Measurements from ENCODE around the gene USP32.

USP32 gene

GRCh38 chr17:60135951-60136666 is 255.8 kb downstream of the USP32 start:
- no peak for DNase-seq (ENCODE audit: low spot score)
- TF ChIP-seq, protein P1, sequence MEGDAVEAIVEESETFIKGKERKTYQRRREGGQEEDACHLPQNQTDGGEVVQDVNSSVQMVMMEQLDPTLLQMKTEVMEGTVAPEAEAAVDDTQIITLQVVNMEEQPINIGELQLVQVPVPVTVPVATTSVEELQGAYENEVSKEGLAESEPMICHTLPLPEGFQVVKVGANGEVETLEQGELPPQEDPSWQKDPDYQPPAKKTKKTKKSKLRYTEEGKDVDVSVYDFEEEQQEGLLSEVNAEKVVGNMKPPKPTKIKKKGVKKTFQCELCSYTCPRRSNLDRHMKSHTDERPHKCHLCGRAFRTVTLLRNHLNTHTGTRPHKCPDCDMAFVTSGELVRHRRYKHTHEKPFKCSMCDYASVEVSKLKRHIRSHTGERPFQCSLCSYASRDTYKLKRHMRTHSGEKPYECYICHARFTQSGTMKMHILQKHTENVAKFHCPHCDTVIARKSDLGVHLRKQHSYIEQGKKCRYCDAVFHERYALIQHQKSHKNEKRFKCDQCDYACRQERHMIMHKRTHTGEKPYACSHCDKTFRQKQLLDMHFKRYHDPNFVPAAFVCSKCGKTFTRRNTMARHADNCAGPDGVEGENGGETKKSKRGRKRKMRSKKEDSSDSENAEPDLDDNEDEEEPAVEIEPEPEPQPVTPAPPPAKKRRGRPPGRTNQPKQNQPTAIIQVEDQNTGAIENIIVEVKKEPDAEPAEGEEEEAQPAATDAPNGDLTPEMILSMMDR (IDR thresholded peaks at IDR 0.05; ENCODE audit: extremely low read depth, missing control alignments), result no peak

- TF ChIP-seq, protein P1 (IDR thresholded peaks at IDR 0.05; ENCODE audit: extremely low read depth, missing control alignments), result no peak
- peak; percentile 93 for DNase-seq (ENCODE audit: low spot score)
Measured at GRCh38 chr17:60135151-60135950, 256.6 kb downstream of the USP32 start.

- no peak for DNase-seq (ENCODE audit: low spot score)
- TF ChIP-seq, protein P1 (IDR thresholded peaks at IDR 0.05; ENCODE audit: extremely low read depth, missing control alignments), result no peak
Measured at GRCh38 chr17:60134396-60135150, 257.4 kb downstream of the USP32 start.

GRCh38 chr17:60130466-60130865 is 261.5 kb downstream of the USP32 start:
- TF ChIP-seq, protein P1 (IDR thresholded peaks at IDR 0.05; ENCODE audit: extremely low read depth, missing control alignments), result no peak
- no peak for DNase-seq (ENCODE audit: low spot score)

- TF ChIP-seq, protein P1 (IDR thresholded peaks at IDR 0.05; ENCODE audit: extremely low read depth, missing control alignments), result no peak
- DNase-seq (ENCODE audit: low spot score), result no peak
Measured at GRCh38 chr17:60129164-60129563, 262.8 kb downstream of the USP32 start.
